ENCODE data around the gene LIN52.

The LIN52 gene

DNA sequence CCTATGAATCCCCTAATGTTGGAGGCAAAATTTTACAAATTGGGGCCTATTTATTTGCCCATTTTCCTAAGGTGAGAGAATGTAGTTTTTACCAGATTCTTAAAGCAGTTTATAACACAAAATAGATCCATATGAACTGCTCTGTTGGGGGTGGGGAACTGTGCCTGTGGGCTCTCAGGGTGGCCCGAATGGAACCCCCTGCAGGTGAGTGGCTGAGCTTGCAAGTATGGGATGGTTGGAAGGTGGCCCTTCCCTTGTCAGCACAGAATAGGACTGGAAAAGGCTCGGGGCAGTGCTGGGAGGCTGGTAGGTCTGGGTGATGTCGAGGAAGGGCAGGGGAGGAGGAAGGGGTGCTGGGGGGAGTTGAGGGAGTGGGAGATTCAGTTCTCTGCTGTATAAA, 159.4 kb downstream of the LIN52 start:
- no peak overlapping the region for H2AFZ ChIP-seq (ENCODE audit: low read depth)
- H3K27me3 ChIP-seq (ENCODE audit: insufficient read depth, low read depth) = no peaks in the 10 kb centered on the region; the same call in 1 of the 2 replicates
- no peaks in the 10 kb centered on the region for H3K4me1 ChIP-seq (ENCODE audit: low read depth, poor library complexity, severe bottlenecking)
- no peak overlapping the region for H3K27ac ChIP-seq
- no peak overlapping the region for H3K4me2 ChIP-seq
- H3K79me2 ChIP-seq (ENCODE audit: insufficient read depth, low read depth) = no peaks in the 10 kb centered on the region
- no peak overlapping the region for H3K9ac ChIP-seq
- H4K20me1 ChIP-seq (ENCODE audit: insufficient read depth) = no peaks in the 10 kb centered on the region
- TF ChIP-seq, protein P1, sequence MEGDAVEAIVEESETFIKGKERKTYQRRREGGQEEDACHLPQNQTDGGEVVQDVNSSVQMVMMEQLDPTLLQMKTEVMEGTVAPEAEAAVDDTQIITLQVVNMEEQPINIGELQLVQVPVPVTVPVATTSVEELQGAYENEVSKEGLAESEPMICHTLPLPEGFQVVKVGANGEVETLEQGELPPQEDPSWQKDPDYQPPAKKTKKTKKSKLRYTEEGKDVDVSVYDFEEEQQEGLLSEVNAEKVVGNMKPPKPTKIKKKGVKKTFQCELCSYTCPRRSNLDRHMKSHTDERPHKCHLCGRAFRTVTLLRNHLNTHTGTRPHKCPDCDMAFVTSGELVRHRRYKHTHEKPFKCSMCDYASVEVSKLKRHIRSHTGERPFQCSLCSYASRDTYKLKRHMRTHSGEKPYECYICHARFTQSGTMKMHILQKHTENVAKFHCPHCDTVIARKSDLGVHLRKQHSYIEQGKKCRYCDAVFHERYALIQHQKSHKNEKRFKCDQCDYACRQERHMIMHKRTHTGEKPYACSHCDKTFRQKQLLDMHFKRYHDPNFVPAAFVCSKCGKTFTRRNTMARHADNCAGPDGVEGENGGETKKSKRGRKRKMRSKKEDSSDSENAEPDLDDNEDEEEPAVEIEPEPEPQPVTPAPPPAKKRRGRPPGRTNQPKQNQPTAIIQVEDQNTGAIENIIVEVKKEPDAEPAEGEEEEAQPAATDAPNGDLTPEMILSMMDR (conservative IDR thresholded peaks at IDR 0.05; ENCODE audit: low read depth, low read length) = no peak
- H3K4me3 ChIP-seq (IDR thresholded peaks at IDR 0.05; ENCODE audit: insufficient read depth, low read depth, low read length) = no peak overlapping the region
- H3K36me3 ChIP-seq (ENCODE audit: insufficient read depth) = no peaks in the 10 kb centered on the region

- Histone ChIP-seq H3K9ac (no peak overlapping the region), H3K27ac (no peak overlapping the region), H3K36me3 (ENCODE audit: insufficient read depth) (no peaks in the 10 kb centered on the region), H2AFZ (ENCODE audit: low read depth) (no peak overlapping the region), H3K79me2 (ENCODE audit: insufficient read depth, low read depth) (no peaks in the 10 kb centered on the region), H3K27me3 (ENCODE audit: insufficient read depth, low read depth) (no peaks in the 10 kb centered on the region; the same call in 1 of the 2 replicates), H3K4me3 (IDR thresholded peaks at IDR 0.05; ENCODE audit: insufficient read depth, low read depth, low read length) (no peak overlapping the region), H3K4me1 (ENCODE audit: low read depth, poor library complexity, severe bottlenecking) (no peaks in the 10 kb centered on the region), H3K4me2 (no peak overlapping the region), H4K20me1 (ENCODE audit: insufficient read depth) (no peaks in the 10 kb centered on the region)
- TF ChIP-seq, protein P1 (conservative IDR thresholded peaks at IDR 0.05; ENCODE audit: low read depth, low read length) = no peak
These were observed 160.5 kb downstream of the LIN52 start for GRCh38 chr14:74245292-74245691.

DNA sequence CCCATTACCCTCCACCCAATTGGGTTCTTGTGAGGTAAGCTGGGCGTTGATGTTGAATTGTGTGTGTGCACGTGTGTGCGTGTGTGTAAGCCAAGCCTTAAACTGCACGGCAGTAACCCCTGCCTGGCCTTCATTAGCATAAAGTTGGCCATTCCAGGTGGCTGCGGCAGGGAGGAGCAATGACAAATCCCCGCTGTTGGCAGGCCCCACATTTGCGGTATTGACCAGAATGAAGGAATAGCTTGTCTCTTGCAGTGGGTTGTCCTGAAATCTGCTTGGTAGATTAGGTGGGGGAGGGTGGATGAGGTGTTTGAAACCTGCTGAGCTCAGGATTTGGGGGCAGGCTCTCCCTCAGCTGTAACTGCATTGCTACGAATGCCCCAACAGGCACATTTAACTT, 161.8 kb downstream of the LIN52 start:
- Histone ChIP-seq H3K79me2 (ENCODE audit: insufficient read depth, low read depth) (no peaks in the 10 kb centered on the region), H4K20me1 (ENCODE audit: insufficient read depth) (no peaks in the 10 kb centered on the region), H3K4me3 (IDR thresholded peaks at IDR 0.05; ENCODE audit: insufficient read depth, low read depth, low read length) (no peak overlapping the region), H3K9ac (no peak overlapping the region), H3K4me2 (no peak overlapping the region), H3K27me3 (ENCODE audit: insufficient read depth, low read depth) (no peaks in the 10 kb centered on the region; the same call in 1 of the 2 replicates), H3K36me3 (ENCODE audit: insufficient read depth) (no peaks in the 10 kb centered on the region), H3K4me1 (ENCODE audit: low read depth, poor library complexity, severe bottlenecking) (no peaks in the 10 kb centered on the region), H3K27ac (no peak overlapping the region), H2AFZ (ENCODE audit: low read depth) (no peak overlapping the region)
- TF ChIP-seq, protein P1 (conservative IDR thresholded peaks at IDR 0.05; ENCODE audit: low read depth, low read length) = no peak

- no peaks in the 10 kb centered on the region for H3K36me3 ChIP-seq (ENCODE audit: insufficient read depth)
- no peak overlapping the region for H3K4me2 ChIP-seq
- H3K9ac ChIP-seq = no peak overlapping the region
- H4K20me1 ChIP-seq (ENCODE audit: insufficient read depth) = no peaks in the 10 kb centered on the region
- H3K27ac ChIP-seq = no peak overlapping the region
- H3K4me3 ChIP-seq (IDR thresholded peaks at IDR 0.05; ENCODE audit: insufficient read depth, low read depth, low read length) = no peak overlapping the region
- H3K79me2 ChIP-seq (ENCODE audit: insufficient read depth, low read depth) = no peaks in the 10 kb centered on the region
- H2AFZ ChIP-seq (ENCODE audit: low read depth) = no peak overlapping the region
- H3K27me3 ChIP-seq (ENCODE audit: insufficient read depth, low read depth) = no peaks in the 10 kb centered on the region
- TF ChIP-seq, protein P1 (conservative IDR thresholded peaks at IDR 0.05; ENCODE audit: low read depth, low read length) = no peak
- H3K4me1 ChIP-seq (ENCODE audit: low read depth, poor library complexity, severe bottlenecking) = no peaks in the 10 kb centered on the region
These were observed 163.3 kb downstream of the LIN52 start for GRCh38 chr14:74248017-74248416.

All from KMS-11 (cell line).